Right hindlimb (tissue), 1 donor: ENCODE measurements around the gene SLC25A4.

Experiments
- DNase-seq: peaks from one replicate; pipeline ENCODE4 v3.0.0-alpha.2; 2018

The SLC25A4 gene

DNA sequence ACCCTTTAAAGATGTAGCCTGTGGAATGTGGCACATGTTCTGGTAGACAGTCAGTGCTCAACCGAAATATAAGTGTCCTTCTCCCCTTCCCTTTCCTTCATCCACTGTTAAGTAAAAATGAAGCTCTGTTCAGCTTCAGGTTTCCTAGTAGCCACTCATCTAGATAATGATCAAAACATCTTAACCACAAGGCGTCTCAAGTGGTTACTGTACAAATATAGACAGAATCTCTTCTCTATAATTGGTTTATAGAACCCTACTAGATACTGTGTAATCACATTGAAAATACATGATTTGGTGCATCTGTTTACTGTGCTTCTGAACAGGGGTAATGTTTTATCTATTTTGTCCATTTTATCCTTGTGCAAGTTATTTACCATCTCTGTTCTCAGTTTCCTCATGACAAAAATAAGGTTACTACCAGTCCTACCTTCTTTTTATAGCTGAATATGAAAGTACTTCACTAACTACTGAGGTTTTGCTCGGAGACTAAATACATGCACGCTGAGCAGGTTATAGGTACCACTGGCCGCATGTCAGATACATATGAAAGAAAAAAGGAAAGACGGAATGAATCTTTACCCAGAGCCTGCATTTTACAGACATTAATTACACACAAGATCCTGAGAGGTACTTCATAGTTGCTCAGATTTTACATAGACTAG is 20.3 kb upstream of the SLC25A4 start:
- no peak for DNase-seq

DNA sequence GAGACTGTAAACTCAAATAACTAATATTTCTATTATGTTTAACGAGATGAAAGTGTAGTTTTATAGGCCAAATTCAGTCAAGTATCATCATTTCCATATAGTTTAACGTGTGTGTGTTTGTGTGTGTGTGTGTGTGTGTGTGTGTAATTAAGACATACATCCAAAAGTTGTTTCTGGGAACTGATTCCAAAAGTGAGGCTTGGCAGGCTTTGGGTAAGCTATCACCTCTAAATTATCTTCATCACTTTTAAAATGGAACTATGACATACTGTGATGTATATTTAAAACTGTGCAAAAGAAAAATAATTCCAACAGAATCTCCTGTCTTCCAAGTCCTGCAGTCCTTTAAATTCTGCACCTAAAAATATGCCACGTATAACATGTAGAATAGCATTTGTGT is 19.1 kb upstream of the SLC25A4 start:
- no peak for DNase-seq

DNA sequence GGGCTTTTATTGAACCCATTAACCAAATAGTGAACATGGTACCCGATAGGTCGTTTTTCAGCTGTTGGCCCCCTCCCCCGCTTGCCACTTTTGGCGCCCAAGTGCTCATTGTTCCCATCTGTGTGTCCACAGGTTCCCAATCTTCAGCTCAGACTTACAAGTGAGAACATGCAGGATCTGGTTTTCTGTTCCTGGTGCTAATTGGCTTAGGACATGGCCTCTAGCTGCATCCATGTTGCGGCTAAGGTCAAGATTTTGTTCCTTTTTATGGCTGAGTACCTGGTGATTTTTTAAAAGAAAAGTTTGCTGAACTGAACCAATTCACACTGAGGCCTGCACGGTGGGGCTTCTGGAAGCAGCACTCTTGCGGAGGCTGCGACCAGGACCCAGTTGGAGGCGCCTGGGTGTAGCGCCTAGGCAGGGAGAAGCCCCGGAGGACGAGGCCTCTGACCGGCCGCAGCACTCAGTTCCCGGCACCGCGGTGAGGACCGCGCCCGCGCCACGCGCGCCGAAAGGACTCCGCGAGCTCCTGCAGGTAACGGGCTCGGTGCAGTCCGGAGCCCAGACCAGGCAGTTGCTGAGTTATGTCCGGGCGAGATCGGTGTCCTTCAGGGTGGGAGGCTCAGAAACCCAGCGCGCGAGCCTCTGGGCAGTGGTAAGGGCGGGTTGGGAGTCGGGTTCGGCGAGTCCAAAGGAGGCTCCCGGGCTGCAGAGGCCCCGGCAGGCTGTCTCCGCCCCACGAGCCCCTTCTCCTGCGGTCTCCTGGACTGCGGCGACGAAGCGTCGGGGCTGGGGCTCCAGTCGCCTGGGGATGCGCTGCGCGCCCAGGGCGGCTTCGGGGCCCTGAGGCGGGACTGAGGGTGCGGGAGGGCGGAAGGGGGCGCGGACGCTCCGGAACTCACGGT is 15.8 kb upstream of the SLC25A4 start:
- peak; percentile 34 for DNase-seq

DNA sequence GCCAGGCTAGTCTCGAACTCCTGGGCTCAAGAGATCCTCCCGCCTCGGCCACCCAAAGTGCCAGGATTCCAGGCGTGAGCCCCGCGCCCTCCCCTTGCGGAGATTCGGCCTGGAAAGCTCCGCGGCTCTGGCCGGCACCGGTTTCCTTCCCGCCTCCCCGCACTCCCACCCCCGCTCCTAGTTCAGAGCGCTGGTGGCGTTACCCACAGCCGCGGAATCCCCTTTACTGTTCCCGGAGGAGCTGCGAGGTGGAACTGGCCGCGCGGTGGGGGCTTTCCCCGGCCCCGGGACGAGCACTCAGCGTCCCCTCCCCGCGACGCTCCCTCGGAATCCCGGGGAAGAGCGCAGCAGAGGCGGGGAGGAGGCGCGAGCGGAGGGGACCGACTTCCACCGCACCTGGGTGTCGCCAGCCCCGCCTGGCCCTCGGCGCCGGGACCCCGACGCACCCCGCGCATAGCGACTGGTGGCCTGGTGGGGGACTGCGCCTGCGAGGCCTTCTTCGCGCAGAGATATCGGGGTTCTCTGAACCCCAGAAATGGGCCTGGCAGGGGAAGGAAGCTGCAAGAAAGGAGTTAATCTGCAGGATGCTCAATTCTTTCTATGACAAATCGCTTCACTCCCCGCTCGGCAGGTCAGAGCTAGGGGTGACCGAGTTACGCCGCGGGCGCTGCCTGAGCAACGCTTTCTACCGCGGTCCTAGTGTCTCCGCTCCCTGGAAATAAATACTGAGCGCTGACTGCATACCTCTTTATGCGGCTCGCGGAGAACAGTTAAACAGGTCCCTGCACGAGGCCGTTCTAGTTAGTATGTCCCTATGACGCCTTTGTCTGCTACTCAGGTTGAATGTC is 14.6 kb upstream of the SLC25A4 start:
- DNase-seq = peak; percentile 32

DNA sequence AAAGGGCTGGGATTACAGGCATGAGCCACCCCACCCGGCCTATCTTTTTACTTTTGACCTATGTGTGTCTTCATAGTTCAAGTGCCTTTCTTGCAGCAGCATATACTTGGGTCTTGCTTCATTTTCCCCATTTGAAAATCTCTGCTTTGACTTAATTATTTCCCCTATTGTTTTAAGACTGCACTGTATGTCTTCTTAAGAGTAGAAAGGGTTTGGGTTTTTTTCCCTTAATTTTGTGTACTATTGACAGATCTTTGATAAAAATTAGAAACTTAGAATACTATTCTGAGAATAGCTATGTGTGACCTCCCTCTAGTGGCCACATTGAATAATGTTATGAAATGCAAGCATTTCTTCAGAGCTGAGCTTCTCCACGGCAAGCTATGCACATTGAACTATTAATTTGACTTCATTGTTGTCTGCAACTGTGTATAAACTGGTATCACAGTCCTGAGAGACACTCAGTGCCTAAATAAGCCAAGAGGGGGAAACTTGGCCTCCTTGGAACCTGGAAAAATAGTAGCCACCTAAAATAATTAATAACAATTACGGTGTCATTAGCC is 8.7 kb upstream of the SLC25A4 start:
- DNase-seq = no peak

DNA sequence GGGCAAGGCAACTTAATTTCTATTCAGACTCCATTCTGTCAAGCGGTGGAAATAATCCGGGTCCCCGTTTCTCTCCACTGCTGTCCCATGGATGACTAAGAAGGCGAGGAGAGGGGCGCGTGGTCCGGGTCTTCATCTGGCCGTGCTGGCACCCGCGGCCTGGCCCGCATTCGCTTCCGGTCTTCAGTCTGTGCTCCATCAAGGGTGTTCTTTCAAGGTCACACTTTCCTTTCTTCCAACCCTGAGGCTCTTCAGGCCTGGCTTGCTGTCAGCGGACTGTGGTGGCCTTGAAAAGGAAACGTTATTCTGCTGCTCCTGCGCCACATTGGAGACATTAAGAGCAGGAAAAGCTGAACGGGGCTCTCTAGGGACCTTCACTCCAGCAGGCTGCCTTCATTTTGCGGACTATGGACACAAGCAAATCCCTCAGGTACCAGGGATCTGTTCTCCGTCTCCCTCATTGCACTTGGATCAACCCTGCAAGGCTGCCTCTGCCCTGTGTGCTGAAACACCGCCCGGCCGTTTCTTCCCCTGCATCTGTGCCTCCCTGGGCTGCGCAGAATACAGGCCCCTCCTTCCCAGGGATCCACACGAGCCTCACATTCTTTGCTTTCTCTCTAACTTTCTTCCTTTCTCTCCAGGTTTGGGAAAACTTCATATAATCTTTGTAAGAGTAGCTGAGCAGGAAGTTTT is 5.7 kb upstream of the SLC25A4 start:
- no peak for DNase-seq

DNA sequence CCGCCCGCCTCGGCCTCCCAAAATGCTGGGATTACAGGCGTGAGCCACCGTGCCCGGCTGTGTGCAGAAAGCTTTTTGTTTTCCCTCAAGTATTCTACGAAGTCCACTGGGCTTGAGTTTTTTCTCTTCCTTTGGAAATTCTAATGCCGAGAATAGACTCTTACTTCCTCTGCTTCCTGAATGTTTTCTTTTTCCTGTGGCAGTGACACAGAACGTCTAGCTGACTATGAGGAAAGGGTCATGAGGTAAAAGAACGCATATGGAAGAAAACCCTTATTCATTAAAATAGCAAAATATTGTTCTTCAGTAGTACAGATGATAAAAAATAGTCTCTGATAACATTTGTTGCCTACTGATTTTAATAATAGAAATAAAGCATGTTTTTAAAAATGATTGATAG is 4.9 kb upstream of the SLC25A4 start:
- DNase-seq = no peak

DNA sequence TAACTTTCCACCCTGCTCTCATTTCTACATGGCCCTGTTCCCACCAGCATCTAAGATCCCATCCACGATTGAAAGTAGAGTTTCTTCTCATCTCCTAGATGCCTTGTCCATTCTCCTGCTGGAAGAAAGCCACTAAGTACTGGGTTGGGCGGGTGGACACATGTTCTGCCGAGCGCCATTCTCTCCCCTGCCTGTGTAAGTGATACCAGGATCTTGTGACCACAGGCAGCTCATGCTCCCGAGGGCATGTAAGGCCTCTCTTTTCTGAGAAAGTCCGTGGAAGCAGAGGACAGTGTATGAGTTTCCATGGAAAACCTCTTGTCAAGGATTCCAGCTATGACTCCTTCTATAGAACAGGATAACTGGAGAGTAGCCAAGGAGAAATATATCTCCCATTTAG is 3.3 kb upstream of the SLC25A4 start:
- no peak for DNase-seq

DNA sequence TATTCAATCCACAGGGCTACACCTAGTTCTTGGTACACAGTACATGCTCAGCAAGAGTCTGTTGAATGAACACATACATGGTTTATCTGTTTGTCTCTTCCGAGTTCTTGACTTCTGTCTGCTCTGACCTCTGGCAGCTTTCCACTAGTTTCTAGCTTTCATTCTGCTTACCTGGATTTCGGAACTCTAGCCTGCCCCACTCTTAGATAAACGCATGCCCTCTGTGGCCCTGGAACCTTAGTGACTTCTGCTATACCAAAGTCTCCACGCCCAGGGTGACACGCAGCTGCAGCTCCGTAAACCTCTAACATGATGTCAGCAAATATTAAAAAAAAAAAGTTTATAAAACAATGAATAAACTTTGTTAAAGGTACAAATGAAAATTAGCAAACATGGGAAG is 1.3 kb upstream of the SLC25A4 start:
- no peak for DNase-seq

DNA sequence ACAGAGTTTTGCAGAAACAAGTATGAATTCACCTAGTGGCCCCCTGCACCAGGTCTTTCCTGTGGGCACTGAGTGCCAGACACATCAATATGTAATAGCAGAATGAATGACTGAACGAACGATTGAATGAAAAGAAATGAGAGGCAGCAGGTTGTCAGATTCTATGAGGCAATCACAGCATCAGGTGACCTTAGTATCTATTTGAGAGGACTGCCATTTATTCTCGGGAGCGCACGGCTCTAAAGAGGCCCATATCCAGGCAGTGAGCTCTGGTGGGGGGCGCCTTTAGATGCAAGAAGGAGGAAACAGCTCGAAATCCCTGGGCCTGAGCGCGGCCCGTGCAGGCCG is 528 bp upstream of the SLC25A4 start:
- no peak for DNase-seq

DNA sequence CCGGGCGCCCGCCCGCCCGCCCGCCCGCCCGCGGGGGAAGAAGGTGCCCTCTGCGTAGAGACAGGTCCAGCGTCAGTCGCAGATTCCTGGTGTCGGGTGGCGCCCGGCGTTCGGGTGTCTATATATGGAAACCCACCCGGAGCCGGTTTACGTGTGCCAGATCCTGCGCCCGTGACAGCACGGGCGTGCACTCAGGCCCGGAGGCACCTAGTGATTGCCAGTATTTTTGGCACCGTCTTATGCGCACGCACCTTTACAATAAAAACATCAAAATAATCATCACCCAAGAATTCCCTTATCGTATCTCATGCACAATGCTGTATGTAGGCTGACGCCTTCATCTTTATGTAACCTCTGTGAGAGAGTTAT is 519 bp downstream of the SLC25A4 start:
- DNase-seq = peak; percentile 42

DNA sequence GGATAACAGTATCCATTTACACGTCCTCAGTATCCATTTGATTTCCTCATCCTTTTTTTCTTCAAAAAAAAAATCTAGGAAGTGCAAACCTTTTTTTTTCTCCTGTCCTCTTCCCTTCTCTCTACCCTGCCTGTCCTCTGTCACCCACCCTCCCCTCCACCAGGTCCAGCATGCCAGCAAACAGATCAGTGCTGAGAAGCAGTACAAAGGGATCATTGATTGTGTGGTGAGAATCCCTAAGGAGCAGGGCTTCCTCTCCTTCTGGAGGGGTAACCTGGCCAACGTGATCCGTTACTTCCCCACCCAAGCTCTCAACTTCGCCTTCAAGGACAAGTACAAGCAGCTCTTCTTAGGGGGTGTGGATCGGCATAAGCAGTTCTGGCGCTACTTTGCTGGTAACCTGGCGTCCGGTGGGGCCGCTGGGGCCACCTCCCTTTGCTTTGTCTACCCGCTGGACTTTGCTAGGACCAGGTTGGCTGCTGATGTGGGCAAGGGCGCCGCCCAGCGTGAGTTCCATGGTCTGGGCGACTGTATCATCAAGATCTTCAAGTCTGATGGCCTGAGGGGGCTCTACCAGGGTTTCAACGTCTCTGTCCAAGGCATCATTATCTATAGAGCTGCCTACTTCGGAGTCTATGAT is 1.7 kb downstream of the SLC25A4 start:
- no peak for DNase-seq

DNA sequence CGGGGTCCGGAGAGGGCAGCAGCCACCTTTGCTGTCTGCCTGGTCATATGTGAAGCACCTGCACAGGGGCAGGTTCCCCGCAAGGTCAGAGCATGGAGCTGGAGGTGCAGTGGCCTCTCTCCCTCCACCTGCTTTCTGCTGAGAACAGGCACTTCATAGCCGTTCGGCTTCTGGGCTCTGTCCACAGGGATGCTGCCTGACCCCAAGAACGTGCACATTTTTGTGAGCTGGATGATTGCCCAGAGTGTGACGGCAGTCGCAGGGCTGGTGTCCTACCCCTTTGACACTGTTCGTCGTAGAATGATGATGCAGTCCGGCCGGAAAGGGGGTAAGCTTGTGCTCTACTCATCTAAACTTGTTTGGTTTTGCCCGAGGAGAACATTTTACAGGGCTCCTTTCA is 2.5 kb downstream of the SLC25A4 start:
- DNase-seq = no peak

DNA sequence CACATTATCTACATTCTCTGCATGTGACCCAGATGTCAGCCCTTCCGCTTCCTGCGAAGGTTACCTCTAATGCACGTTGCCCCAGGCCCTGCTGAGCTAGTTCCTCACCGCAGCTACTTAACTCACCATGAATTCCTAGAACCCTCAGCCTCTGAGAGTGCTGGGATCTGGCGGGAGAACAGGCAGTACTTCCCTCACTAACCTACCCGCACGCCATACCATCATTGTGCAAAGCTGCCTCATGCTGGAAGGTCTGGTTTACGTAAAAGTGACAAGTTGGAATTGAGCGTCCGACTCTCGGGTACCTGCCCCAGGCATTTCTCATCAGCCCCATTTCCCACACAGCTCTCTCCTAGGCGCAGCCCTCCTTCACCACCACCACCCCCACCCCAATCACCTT is 6.3 kb downstream of the SLC25A4 start:
- DNase-seq = no peak

DNA sequence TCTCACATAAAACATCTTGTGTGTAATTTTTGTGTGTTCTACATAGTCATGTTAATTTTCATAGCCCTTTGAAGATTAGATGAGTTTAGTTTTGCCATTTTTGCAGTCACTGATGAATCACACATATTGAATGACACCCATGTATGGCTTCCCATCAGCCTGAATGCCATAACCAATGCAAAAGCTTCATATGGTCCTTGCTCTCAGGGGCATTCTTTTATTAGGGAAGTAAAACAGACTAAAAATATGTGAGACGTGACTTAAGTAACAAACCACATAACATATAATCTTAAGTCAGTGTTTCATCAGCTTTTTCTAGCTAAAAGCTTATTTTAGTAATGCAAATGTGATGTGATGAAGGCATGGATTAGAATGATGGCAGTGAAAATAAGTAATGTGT is 8.2 kb downstream of the SLC25A4 start:
- no peak for DNase-seq

DNA sequence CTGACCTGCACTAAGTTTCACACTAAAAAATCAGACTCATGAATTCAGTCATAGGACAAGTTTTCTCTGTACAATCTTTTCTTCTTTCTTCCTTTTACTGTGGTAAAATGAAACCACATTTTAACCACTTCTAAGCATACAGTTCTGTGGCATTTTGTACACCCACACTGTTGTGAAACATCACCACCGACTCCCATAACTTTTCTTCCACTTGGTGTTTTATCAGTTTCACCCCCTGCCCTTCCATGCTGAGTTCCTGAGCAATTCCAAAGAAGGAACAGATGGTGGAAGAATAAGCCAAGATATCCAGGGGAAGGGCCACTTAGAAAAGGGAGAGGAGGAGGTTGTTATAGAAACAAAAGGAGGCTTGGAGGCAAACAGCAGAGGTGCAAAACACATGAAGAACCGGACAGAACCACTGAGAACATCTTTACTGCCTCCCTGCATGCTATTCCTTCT is 22.6 kb downstream of the SLC25A4 start:
- no peak for DNase-seq

DNA sequence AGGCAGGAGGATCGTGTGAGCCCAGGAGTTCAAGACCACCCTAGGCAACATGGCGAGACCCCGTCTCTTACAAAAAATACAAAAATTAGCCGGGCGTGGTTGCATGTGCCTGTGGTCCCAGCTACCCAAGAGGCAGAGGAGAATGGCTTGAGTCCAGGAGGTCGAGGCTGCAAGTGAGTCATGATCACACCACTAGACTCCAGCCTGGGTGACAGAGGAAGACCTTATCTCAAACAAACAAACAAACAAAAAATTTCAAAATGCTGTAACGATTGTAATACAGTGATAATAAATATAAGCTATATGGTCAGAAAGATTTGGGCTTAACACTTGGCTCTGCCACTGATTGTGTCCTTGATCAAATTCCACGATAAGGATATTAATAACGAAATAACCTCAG is 24.2 kb downstream of the SLC25A4 start:
- DNase-seq = no peak

DNA sequence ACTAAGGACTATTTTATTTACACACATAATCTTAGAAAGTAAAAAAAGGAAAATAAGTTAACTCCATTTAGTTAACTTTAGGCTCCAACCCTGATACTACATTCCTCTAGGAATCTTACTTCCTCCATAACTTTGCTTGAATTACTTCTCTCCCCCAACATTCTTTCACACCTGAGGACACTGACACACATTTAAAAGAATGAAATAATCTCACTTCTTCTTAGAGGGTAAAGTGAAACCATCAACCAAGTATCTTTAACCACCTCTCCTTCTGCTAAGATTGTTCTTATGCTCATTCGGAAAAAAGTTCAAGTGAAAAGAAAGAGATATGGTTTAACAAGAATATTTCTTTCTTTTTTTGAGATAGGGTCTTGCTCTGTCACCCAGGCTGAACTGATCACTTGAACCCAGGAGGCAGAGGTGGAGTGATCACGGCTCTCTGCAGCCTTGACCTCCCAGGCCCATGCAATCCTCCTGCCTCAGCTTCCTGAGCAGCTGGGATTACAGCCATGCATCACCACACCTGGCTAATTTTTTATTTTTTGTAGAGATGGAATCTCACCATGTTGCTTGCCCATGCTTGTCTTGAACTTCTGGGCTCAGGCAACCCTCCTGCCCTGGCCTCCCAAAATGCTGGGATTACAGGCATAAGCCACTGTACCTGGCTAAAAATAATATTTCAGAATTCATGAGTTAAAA is 28.5 kb downstream of the SLC25A4 start:
- no peak for DNase-seq

DNA sequence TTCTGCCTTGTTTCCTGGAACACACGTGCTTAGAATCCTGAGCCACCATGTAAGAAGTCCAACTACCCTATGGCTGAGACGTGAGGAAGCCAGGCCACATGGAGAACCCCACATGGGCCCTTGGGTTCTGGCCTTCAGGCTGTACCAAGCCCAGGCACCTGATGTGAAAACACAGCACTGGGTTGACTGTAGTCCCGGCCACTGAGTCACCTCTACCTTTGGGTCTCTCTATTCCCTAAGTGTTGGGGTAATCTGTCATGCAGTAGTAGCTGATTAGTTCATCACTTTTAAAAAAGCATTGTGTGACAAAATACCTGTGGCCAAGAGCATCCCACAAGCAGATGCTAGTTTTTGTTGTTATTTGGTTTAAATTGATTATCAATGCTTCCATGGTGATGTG is 36.4 kb downstream of the SLC25A4 start:
- DNase-seq = no peak

DNA sequence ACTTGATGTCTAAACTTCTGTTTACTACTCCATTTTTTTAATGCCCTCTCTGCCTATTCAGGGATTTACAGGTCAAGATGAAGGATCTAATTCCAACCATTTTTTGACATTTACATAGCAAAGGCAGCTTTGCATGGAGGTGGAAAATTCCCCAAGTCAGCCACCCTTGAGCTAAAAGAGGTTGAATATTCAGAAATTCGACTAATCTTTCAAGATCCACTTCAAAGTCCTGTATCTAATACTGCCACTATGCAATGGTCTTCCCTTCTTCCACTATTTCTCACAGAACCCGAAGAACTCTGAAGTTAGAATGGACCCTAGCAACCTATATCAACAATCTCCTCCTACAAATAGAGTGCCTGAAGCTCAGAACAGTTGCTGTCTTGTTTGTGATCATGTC is 39.2 kb downstream of the SLC25A4 start:
- no peak for DNase-seq

DNA sequence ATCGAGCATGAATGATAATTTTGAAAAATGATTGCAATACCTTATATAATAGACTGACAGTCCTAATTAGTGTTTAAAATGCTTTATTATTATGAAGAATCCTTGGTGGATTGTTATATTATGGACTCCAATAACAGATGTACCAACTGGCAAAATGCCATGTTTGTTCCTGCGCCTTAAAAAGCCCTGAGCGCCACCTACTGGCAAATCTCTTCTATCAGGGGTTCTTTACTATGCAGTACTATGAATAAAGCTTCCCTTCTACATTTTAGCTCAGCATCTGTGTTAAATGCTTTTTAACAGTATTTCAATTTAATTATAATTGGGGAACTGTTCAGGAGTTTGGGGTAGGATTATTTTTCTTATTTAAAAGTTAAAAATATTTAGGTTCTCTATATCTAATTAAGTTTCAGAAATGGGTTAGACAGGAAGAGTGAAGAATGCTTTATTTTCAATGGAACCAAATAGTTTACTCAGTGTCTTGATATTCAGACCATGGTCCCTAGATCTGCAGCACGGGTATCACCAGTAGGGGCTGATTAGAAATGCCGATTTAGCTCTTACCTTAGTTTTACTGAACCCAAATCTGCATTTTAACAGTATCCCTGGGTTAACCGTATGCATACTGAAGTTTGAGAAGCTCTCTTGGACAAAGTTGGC is 40.7 kb downstream of the SLC25A4 start:
- peak; percentile 75 for DNase-seq
